ENCODE measurements around the gene MRPS11. TPM values are rescaled to one million over a fixed set of nuclear protein-coding genes. Genes with fewer than 3 reads are reported as not detected.

Gene MRPS11
- total RNA-seq, 2 donors from 2014 or later = 66.6 to 66.9 TPM

DNA sequence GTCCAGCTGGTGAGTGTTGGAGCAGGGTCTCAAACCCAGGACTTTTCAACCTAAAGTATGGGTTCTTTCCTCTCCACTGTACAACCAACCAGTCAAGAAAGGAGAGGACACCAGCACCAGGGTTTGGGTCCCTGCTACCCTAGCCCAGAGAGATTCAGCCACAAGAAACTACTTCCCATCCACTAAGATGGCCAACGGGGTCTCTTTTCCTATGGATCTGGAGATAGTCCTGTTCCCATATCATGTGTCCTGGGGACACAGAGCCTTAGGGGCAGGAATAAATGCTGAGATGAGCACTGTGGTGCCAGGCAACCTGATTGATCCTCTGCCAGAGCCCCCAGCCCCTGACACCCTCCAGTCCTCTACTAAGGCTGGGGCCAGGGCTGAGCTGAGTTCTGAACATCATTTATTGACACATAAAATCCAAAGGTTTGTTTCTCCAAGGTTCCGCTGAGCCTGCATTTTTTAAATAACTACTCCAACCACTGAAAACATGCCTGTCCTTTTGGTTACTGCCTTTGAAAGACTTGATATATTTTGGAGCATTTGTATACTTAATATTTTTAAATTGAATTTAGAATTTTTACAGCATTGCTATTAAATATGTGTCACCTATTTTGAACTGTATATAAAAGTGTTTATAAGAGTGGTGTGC lies 26.3 kb upstream of the MRPS11 start:
- peaks cover 5 to 8% of the 10 kb centered on the region in 2 donors for H3K9me3 Mint-ChIP-seq
- DNase-seq (no peak), ATAC-seq (replicated peaks in 1 of 2) (no peak)
- no peak overlapping the region for H3K4me3 Mint-ChIP-seq
- peaks cover 8 to 10% of the 10 kb centered on the region in 2 donors for H3K36me3 Mint-ChIP-seq (ENCODE audit: insufficient read depth in 2 of 2)
- no peak overlapping the region for H3K27ac Mint-ChIP-seq
- peaks cover 47% of the 10 kb centered on the region for H3K27me3 Mint-ChIP-seq (ENCODE audit: low read depth)
- peaks cover 15% of the 10 kb centered on the region for H3K4me1 Mint-ChIP-seq (ENCODE audit: low read depth)

GRCh38 chr15:88447206-88447605 lies 20.3 kb upstream of the MRPS11 start:
- H3K27ac Mint-ChIP-seq = no peak overlapping the region
- peaks cover 6% of the 10 kb centered on the region for H3K4me1 Mint-ChIP-seq (ENCODE audit: low read depth)
- peaks cover 38% of the 10 kb centered on the region for H3K27me3 Mint-ChIP-seq (ENCODE audit: low read depth)
- DNase-seq = no peak
- H3K4me3 Mint-ChIP-seq = no peak overlapping the region
- peaks cover 8 to 10% of the 10 kb centered on the region in 2 donors for H3K36me3 Mint-ChIP-seq (ENCODE audit: insufficient read depth in 2 of 2)
- ATAC-seq (replicated peaks in 1 of 2) = no peak
- peaks cover 5 to 8% of the 10 kb centered on the region in 2 donors for H3K9me3 Mint-ChIP-seq

DNA sequence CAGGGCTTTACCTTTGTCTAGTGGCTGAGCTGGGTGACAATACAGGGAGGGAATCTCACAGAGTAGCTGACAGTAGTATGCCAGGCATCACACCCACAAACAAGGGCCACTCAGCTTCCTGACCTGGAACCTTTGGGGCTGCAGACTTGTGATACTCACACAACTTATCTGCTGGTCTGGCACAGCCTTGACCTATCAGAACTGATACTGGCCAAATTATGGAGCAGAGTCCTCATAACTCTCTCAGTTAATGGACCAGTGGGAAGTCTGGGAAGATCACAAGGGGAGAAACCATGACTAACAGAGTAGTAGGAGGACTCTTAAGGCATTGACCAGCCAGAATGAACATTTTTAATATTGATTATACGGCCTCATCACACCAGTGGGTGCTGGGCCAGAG lies 19.8 kb upstream of the MRPS11 start:
- no peak overlapping the region for H3K27ac Mint-ChIP-seq
- DNase-seq (no peak), ATAC-seq (replicated peaks in 1 of 2) (no peak)
- peaks cover 5 to 8% of the 10 kb centered on the region in 2 donors for H3K9me3 Mint-ChIP-seq
- peaks cover 6% of the 10 kb centered on the region for H3K4me1 Mint-ChIP-seq (ENCODE audit: low read depth)
- no peak overlapping the region for H3K4me3 Mint-ChIP-seq
- peaks cover 35% of the 10 kb centered on the region for H3K27me3 Mint-ChIP-seq (ENCODE audit: low read depth)
- H3K36me3 Mint-ChIP-seq (ENCODE audit: insufficient read depth in 2 of 2) = peaks cover 8 to 10% of the 10 kb centered on the region in 2 donors

GRCh38 chr15:88448991-88449461 lies 18.5 kb upstream of the MRPS11 start:
- ATAC-seq (replicated peaks in 1 of 2) (no peak), DNase-seq (no peak)
- Mint-ChIP-seq H3K27ac (no peak overlapping the region), H3K9me3 (peaks cover 0 to 2% of the 10 kb centered on the region in 2 donors), H3K36me3 (ENCODE audit: insufficient read depth in 2 of 2) (peaks cover 0 to 2% of the 10 kb centered on the region in 2 donors), H3K4me3 (no peak overlapping the region), H3K27me3 (ENCODE audit: low read depth) (peaks cover 24% of the 10 kb centered on the region), H3K4me1 (ENCODE audit: low read depth) (peaks cover 6% of the 10 kb centered on the region)

DNA sequence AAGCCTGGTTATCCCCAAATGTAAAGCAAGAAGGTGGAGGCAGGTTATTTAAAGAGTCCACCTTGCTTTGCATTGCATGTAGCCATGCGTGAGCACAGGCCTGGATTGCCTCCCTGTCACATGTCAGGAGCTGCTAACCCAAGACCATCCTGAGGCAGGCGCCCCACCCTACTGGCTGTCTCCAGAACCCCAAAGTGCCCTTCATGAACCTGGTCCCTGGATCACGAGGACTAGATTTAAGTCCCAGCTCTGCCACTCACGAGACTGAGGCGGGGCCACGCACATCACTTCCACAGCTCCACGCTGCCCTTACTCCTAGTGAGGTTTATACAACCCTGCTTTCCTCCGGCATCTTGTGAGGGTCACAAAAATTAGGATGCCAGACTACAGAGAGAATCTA lies 17.9 kb upstream of the MRPS11 start:
- Mint-ChIP-seq H3K27ac (no peak overlapping the region), H3K27me3 (ENCODE audit: low read depth) (peaks cover 19% of the 10 kb centered on the region), H3K9me3 (no peaks in the 10 kb centered on the region), H3K4me3 (no peak overlapping the region), H3K36me3 (ENCODE audit: insufficient read depth in 2 of 2) (no peaks in the 10 kb centered on the region), H3K4me1 (ENCODE audit: low read depth) (peaks cover 6% of the 10 kb centered on the region)
- ATAC-seq (replicated peaks in 1 of 2) (peak in 1 of 2 donors; percentile 13), DNase-seq (no peak)

GRCh38 chr15:88450125-88450798 lies 17.2 kb upstream of the MRPS11 start:
- Mint-ChIP-seq H3K4me1 (ENCODE audit: low read depth) (peaks cover 6% of the 10 kb centered on the region), H3K4me3 (no peak overlapping the region), H3K27me3 (ENCODE audit: low read depth) (peaks cover 19% of the 10 kb centered on the region), H3K36me3 (ENCODE audit: insufficient read depth in 2 of 2) (no peaks in the 10 kb centered on the region), H3K27ac (no peak overlapping the region), H3K9me3 (no peaks in the 10 kb centered on the region)
- ATAC-seq (replicated peaks in 1 of 2) = peak; percentile 70 to 79
- DNase-seq = peak; percentile 79 to 87

GRCh38 chr15:88453651-88454050 lies 13.9 kb upstream of the MRPS11 start:
- Mint-ChIP-seq H3K27ac (no peak overlapping the region), H3K4me3 (no peak overlapping the region), H3K36me3 (ENCODE audit: insufficient read depth in 2 of 2) (no peaks in the 10 kb centered on the region), H3K27me3 (ENCODE audit: low read depth) (peaks cover 6% of the 10 kb centered on the region), H3K9me3 (no peaks in the 10 kb centered on the region), H3K4me1 (ENCODE audit: low read depth) (peaks cover 6% of the 10 kb centered on the region)
- DNase-seq (no peak), ATAC-seq (replicated peaks in 1 of 2) (no peak)

DNA sequence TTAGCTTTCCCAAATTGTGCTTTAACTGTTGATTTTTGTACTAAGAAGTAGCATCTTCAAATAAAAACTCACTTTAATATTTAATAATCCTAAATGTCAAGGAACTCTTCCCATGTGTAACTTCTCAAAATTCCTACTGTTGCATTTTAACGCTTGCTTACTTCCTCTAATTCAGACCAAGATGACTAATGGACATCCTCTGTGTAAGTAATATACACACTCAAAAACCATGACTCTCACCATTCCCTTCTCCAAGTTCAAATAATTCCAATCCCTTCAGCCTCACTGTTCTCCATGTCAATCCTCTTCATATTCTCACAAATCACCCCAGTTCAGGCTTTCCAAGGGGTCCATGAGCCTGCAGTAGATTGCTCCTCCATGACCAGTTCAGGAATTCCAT lies 13.3 kb upstream of the MRPS11 start:
- no peak for DNase-seq
- no peak for ATAC-seq (replicated peaks in 1 of 2)
- Mint-ChIP-seq H3K4me3 (no peak overlapping the region), H3K9me3 (no peaks in the 10 kb centered on the region), H3K27ac (no peak overlapping the region), H3K36me3 (ENCODE audit: insufficient read depth in 2 of 2) (no peaks in the 10 kb centered on the region), H3K4me1 (ENCODE audit: low read depth) (peaks cover 6% of the 10 kb centered on the region), H3K27me3 (ENCODE audit: low read depth) (peaks cover 6% of the 10 kb centered on the region)

DNA sequence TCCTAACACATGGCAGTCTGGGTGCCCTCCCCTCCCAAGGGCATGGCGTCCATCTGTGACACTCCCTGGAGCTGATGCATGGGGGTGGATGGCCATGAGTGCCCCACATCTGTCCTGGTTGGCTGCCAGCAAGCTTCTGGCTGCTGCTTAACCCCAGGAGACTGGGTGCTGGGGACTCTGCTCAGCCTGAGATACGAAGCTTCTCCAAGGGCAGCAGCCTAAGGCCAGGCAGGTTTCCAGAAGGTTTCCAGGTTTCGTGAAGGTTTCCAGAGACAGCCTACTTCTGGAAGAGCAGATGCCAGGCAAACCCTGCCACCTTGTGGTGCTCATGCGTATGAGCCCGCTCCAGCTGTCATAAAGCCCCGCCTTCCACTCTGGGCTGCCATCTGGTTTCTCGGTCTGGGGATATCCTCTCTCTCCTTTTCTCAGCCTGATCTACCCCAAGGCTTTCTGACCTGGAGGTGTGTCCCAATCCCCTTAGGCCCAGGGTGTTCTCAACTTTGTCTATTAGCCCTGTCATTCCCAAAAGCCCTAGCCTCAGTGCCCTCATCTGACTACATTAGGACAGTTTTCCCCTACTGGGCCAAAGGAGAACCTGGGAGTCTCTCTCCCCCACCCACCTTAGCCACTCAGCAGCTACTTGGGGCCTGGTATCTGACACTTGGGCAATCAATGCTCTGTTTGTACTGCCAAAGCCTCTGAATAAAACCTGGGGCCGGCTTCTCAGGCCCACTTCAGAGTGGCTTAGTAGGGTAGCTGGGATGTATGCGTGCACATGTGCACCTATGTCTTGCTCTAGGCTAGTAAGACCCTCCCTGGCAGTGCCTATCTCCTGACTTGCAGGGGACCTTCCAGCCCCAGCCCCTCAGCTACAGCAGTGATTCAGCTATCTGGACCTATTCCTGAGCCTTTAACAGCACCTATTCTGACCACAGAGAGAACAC lies 12.4 kb upstream of the MRPS11 start:
- H3K4me3 Mint-ChIP-seq = no peak overlapping the region
- no peaks in the 10 kb centered on the region for H3K9me3 Mint-ChIP-seq
- ATAC-seq (replicated peaks in 1 of 2) = peak; percentile 76 to 84
- no peak overlapping the region for H3K27ac Mint-ChIP-seq
- peak; percentile 50 to 55 for DNase-seq
- peaks cover 0 to 3% of the 10 kb centered on the region in 2 donors for H3K36me3 Mint-ChIP-seq (ENCODE audit: insufficient read depth in 2 of 2)
- peaks cover 1% of the 10 kb centered on the region for H3K27me3 Mint-ChIP-seq (ENCODE audit: low read depth)
- H3K4me1 Mint-ChIP-seq (ENCODE audit: low read depth) = peaks cover 1% of the 10 kb centered on the region

DNA sequence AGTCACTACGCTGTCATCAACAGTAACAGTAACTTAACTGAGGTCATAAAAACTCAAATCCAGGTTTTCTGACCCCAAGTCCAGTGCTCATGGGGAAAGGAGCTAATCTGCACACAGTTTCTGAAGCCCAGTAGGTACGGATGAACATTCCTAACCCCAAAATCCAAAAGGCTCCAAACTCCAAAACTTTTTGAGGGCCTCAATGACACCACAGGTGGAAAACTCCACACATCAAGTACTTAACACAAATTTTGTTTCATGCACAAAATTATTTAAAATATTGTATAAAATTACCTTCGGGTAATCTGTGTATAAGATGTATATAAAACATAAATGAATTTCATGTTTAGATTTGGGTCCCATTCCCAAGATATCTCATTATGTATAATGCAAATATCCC lies 10.8 kb upstream of the MRPS11 start:
- Mint-ChIP-seq H3K9me3 (no peaks in the 10 kb centered on the region), H3K36me3 (ENCODE audit: insufficient read depth in 2 of 2) (peaks cover 0 to 13% of the 10 kb centered on the region in 2 donors), H3K27me3 (ENCODE audit: low read depth) (no peaks in the 10 kb centered on the region), H3K4me3 (no peak overlapping the region), H3K27ac (peak overlapping the region; percentile 8), H3K4me1 (ENCODE audit: low read depth) (no peaks in the 10 kb centered on the region)
- ATAC-seq (replicated peaks in 1 of 2) = no peak
- DNase-seq = no peak

GRCh38 chr15:88463870-88464532 lies 3.5 kb upstream of the MRPS11 start:
- peak overlapping the region in 1 of 2 donors; percentile 3 for H3K4me3 Mint-ChIP-seq
- DNase-seq = no peak
- peak overlapping the region; percentile 34 for H3K27ac Mint-ChIP-seq
- H3K27me3 Mint-ChIP-seq (ENCODE audit: low read depth) = no peaks in the 10 kb centered on the region
- no peaks in the 10 kb centered on the region for H3K9me3 Mint-ChIP-seq
- ATAC-seq (replicated peaks in 1 of 2) = no peak
- peaks cover 31% of the 10 kb centered on the region for H3K4me1 Mint-ChIP-seq (ENCODE audit: low read depth)
- H3K36me3 Mint-ChIP-seq (ENCODE audit: insufficient read depth in 2 of 2) = peaks cover 8 to 31% of the 10 kb centered on the region in 2 donors

DNA sequence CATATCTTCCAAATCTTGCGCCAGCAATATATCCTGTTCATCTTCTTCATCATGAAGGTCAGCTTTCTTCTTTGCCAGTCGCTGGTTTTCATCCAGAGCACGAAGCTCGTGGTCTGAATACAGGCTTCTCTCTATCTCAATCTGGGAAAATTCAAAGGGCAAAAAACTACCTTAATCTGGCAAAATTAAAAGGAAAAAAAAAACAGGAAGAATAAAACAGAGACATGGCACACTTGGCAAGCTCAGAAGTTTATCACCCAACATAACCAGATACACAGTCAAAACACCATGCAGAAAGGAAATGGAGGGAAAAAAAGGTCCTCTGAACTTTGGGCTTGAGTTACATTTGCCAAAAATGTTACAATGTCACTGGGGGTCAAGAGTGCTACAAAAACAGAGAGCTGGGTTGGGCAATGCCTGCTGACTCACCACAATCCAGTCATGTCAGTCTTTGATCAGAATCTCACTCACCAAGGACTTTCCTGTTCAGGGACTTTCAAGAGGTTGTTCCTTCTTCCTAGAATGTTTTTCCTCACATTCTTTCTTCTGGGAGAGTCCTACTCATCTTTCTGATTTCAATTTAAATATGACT lies 1.8 kb upstream of the MRPS11 start:
- Mint-ChIP-seq H3K36me3 (ENCODE audit: insufficient read depth in 2 of 2) (peaks cover 8 to 23% of the 10 kb centered on the region in 2 donors), H3K4me3 (peak overlapping the region; percentile 83 to 98), H3K9me3 (no peaks in the 10 kb centered on the region), H3K27me3 (ENCODE audit: low read depth) (no peaks in the 10 kb centered on the region), H3K27ac (peak overlapping the region; percentile 99), H3K4me1 (ENCODE audit: low read depth) (peaks cover 31% of the 10 kb centered on the region)
- DNase-seq = peak; percentile 52 to 55
- peak; percentile 42 to 66 for ATAC-seq (replicated peaks in 1 of 2)
